ENCODE measurements around the gene CTBS.

GRCh38 chr1:84510668-84511067 is 63.6 kb downstream of the CTBS start:
- no peak for TF ChIP-seq GABPA (IDR thresholded peaks at IDR 0.05; ENCODE audit: low read depth, low read length)
- TF ChIP-seq GABPA (CRISPR knock-in tag; IDR thresholded peaks at IDR 0.05; ENCODE audit: low read depth): no peak
- TF ChIP-seq, protein P1, sequence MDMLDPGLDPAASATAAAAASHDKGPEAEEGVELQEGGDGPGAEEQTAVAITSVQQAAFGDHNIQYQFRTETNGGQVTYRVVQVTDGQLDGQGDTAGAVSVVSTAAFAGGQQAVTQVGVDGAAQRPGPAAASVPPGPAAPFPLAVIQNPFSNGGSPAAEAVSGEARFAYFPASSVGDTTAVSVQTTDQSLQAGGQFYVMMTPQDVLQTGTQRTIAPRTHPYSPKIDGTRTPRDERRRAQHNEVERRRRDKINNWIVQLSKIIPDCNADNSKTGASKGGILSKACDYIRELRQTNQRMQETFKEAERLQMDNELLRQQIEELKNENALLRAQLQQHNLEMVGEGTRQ (IDR thresholded peaks at IDR 0.05; ENCODE audit: low read depth, low read length): no peak
- TF ChIP-seq, protein P1 (CRISPR knock-in tag; IDR thresholded peaks at IDR 0.05; ENCODE audit: borderline replicate concordance): no peak
- no peak for TF ChIP-seq SIX4 (CRISPR knock-in tag; IDR thresholded peaks at IDR 0.05)
- TF ChIP-seq SALL2 (CRISPR knock-in tag; IDR thresholded peaks at IDR 0.05): no peak
- TF ChIP-seq CEBPB (IDR thresholded peaks at IDR 0.05; ENCODE audit: borderline replicate concordance, low read depth, low read length): no peak
- no peak for TF ChIP-seq CEBPG (CRISPR knock-in tag; IDR thresholded peaks at IDR 0.05)
- TF ChIP-seq, protein P2, sequence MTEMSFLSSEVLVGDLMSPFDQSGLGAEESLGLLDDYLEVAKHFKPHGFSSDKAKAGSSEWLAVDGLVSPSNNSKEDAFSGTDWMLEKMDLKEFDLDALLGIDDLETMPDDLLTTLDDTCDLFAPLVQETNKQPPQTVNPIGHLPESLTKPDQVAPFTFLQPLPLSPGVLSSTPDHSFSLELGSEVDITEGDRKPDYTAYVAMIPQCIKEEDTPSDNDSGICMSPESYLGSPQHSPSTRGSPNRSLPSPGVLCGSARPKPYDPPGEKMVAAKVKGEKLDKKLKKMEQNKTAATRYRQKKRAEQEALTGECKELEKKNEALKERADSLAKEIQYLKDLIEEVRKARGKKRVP (CRISPR knock-in tag; IDR thresholded peaks at IDR 0.05): no peak
- TF ChIP-seq, protein P3, sequence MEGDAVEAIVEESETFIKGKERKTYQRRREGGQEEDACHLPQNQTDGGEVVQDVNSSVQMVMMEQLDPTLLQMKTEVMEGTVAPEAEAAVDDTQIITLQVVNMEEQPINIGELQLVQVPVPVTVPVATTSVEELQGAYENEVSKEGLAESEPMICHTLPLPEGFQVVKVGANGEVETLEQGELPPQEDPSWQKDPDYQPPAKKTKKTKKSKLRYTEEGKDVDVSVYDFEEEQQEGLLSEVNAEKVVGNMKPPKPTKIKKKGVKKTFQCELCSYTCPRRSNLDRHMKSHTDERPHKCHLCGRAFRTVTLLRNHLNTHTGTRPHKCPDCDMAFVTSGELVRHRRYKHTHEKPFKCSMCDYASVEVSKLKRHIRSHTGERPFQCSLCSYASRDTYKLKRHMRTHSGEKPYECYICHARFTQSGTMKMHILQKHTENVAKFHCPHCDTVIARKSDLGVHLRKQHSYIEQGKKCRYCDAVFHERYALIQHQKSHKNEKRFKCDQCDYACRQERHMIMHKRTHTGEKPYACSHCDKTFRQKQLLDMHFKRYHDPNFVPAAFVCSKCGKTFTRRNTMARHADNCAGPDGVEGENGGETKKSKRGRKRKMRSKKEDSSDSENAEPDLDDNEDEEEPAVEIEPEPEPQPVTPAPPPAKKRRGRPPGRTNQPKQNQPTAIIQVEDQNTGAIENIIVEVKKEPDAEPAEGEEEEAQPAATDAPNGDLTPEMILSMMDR (CRISPR knock-in tag; IDR thresholded peaks at IDR 0.05): no peak

Data from HepG2 (cell line).